GM10847 (cell line): Measurements from ENCODE around the gene EMC9.

ENCODE experiments used
- POLR2A ChIP-seq: IDR thresholded peaks from 2 replicates; pipeline ENCODE4 v1.6.1; 2011; ENCODE audit not compliant: insufficient read length; ENCODE audit errors: extremely low read depth

Gene EMC9

GRCh38 chr14:24132061-24132685 is 9.2 kb downstream of the EMC9 start:
- TF ChIP-seq POLR2A = no peak

GRCh38 chr14:24131549-24131966 is 9.8 kb downstream of the EMC9 start:
- no peak for TF ChIP-seq POLR2A

GRCh38 chr14:24130717-24131548 is 10.5 kb downstream of the EMC9 start:
- TF ChIP-seq POLR2A = no peak

GRCh38 chr14:24130380-24130716 is 11.0 kb downstream of the EMC9 start, which contains the start of gene FITM1:
TSS of gene FITM1 (plus strand) at chr14:24130659. CDS start at chr14:24131564, 905 bp downstream.
- no peak for TF ChIP-seq POLR2A

GRCh38 chr14:24129410-24129998 is 11.9 kb downstream of the EMC9 start:
- no peak for TF ChIP-seq POLR2A

- no peak for TF ChIP-seq POLR2A
Measured at GRCh38 chr14:24127673-24128072, 13.7 kb downstream of the EMC9 start.

GRCh38 chr14:24126939-24127338 is 14.5 kb downstream of the EMC9 start:
- no peak for TF ChIP-seq POLR2A

GRCh38 chr14:24123424-24124417 is 17.7 kb downstream of the EMC9 start:
- TF ChIP-seq POLR2A = no peak

GRCh38 chr14:24122898-24123297 is 18.5 kb downstream of the EMC9 start:
- no peak for TF ChIP-seq POLR2A

GRCh38 chr14:24122416-24122815 is 19.0 kb downstream of the EMC9 start:
- no peak for TF ChIP-seq POLR2A

- no peak for TF ChIP-seq POLR2A
Measured at GRCh38 chr14:24121210-24121609, 20.2 kb downstream of the EMC9 start.

GRCh38 chr14:24119691-24120090 is 21.7 kb downstream of the EMC9 start:
- TF ChIP-seq POLR2A = no peak

GRCh38 chr14:24117179-24117578 is 24.2 kb downstream of the EMC9 start:
- TF ChIP-seq POLR2A = no peak

- TF ChIP-seq POLR2A = no peak
Measured at GRCh38 chr14:24116128-24116814, 25.1 kb downstream of the EMC9 start.
